Heart left ventricle (tissue), 16 donors: ENCODE results near the gene TXLNG. TPM values are rescaled to one million over a fixed set of nuclear protein-coding genes. Genes with fewer than 3 reads are reported as not detected.

Experiments
- ATAC-seq, 4 donors: fragments of 200-7000 bp; cut with Tn5 transposase; one replicate each; pipeline ENCODE4 v1.9.1; 2020 to 2022; ENCODE audit warnings: moderate library complexity in 4 of 4, mild to moderate bottlenecking in 3 of 4, moderate number of reproducible peaks in 1 of 4
- DNase-seq, 5 donors: peaks; one replicate each; pipeline ENCODE4 v3.0.0-alpha.2; 2020
- H3K27ac ChIP-seq, 12 donors: fragments of 200-600 bp; sonication (generic) in 4 of 12; one replicate each; pipeline versions ENCODE4 v1.5.0 to v1.8.0; 2016 to 2022; ENCODE audit warnings: mild to moderate bottlenecking in 2 of 12
- H3K27me3 ChIP-seq, 9 donors: fragments of 200-600 bp; sonication (generic) in 2 of 9; one replicate each; pipeline versions ENCODE4 v1.5.1 to v1.8.0; 2016 to 2022; ENCODE audit warnings: mild to moderate bottlenecking in 3 of 9
- H3K36me3 ChIP-seq, 9 donors: fragments of 200-600 bp; sonication (generic) in 2 of 9; one replicate each; pipeline versions ENCODE4 v1.5.0 to v1.8.0; 2018 to 2022; ENCODE audit warnings: mild to moderate bottlenecking in 2 of 9
- H3K4me1 ChIP-seq, 12 donors: fragments of 200-600 bp; sonication (generic) in 4 of 12; one replicate each; pipeline versions ENCODE4 v1.5.0 to v1.8.0; 2016 to 2022; ENCODE audit warnings: mild to moderate bottlenecking in 3 of 12
- H3K4me3 ChIP-seq, 12 donors: fragments of 200-600 bp; sonication (generic) in 4 of 12; one replicate each; pipeline versions ENCODE4 v1.5.0 to v1.8.0; 2017 to 2022; ENCODE audit warnings: mild to moderate bottlenecking in 9 of 12, moderate library complexity in 4 of 12
- H3K9me3 ChIP-seq, 12 donors: fragments of 200-600 bp; sonication (generic) in 4 of 12; one replicate each; pipeline versions ENCODE4 v1.5.0 to v1.8.0; 2016 to 2022; ENCODE audit warnings: mild to moderate bottlenecking in 1 of 12
- CTCF ChIP-seq, 12 donors: fragments of 200-600 bp; sonication (generic) in 4 of 12; IDR thresholded peaks; one replicate each; pipeline versions ENCODE4 v1.5.0 to v1.8.0; 2018 to 2022; ENCODE audit warnings: antibody characterized with exemption in 12 of 12, mild to moderate bottlenecking in 5 of 12
- POLR2A ChIP-seq, 2 donors: fragments of 450-650 bp; IDR thresholded peaks; one replicate each; pipeline ENCODE4 v1.6.1; 2017; ENCODE audit warnings: antibody characterized with exemption in 2 of 2, mild to moderate bottlenecking in 2 of 2, moderate library complexity in 2 of 2
- WGBS, 4 donors: extraction: QIAGEN DNeasy Blood & Tissue Kit in 2 of 4; methylation state at CpG; one replicate each; pipeline versions ENCODE4 v1.1.5 to v1.1.7; 2013 to 2018; 5-methylcytosine and 5-hydroxymethylcytosine counted together
- intact Hi-C, 10 donors: fragments of 100-400 bp; cut with DNase I; formaldehyde crosslinking; loops; one replicate each; pipeline versions ENCODE4 v1.11.1 to v1.14.2; 2022
- polyA plus RNA-seq, 2 donors: library from polyadenylated mRNA; stranded (reverse); fragments of 200-250 nt; gene quantifications; one replicate each; pipeline ENCODE4 v1.2.3, GENCODE V29; 2013
- total RNA-seq, 9 donors: library from RNA; depleted of rRNA in 2 of 9; stranded (reverse); fragments of >200 nt in 2 of 9; fragmentation: NEBNext Ultra II Directional in 3 of 9; extraction: Animal tissue kit (Norgen Biotek cat#: 25700) in 3 of 9; gene quantifications; one replicate each; pipeline versions ENCODE4 v1.1.0 to v1.2.4, GENCODE V29; 2016 to 2023
- donor health status: ischemic (EF 13 %, LVEDD 7.1; RV severe dilation, severe dysfunction).
- donor health status: healthy with polysubstance abuse.
- donor health status: DM: no; HTN: yes; CAD: no.
- donor health status: DM: no; HTN: no; CAD: no.
- donor health status: ischemic (EF 25% LVEDD 6.9; RV normal size, moderate dysfunction).
- donor health status: ischemic (EF 25% LVEDD 5.7; RV mildly dilated, moderate dysfunction).
- donor health status: healthy.
- donor health status: DM: yes; HTN: yes; CAD: no.
- donor health status: ischemic (EF 35%, LVEDD 5.7; RV mildly dilated, moderate dysfunction).
- donor health status: nonischemic (EF 11% LVEDD 7.7; RV severe dilation, severe dysfunction).
- donor health status: DM: yes; HTN: yes; CAD: no.
- donor health status: PGD.
- donor health status: ischemic (EF 29% LVEDD 5.4; RV normal size, mild dysfunction).
- donor health status: nonischemic (EF 23%, LVEDD 6.1; RV moderate dilation, normal function).

TXLNG gene
- total and polyA plus RNA-seq, 11 donors, result 3.0 to 8.1 (median 6.2) TPM

- no peak for TF ChIP-seq CTCF (IDR thresholded peaks at IDR 0.05)
- TF ChIP-seq POLR2A (IDR thresholded peaks at IDR 0.05), result no peak
- Histone ChIP-seq H3K36me3 (no peaks in the 10 kb centered on the region), H3K4me1 (peaks cover 0 to 6% (median 0%) of the 10 kb centered on the region in 12 donors), H3K27me3 (peaks cover 0 to 72% (median 0%) of the 10 kb centered on the region in 9 donors), H3K4me3 (peak overlapping the region in 3 of 12 donors; percentile 35 to 60 (median 49)), H3K9me3 (no peaks in the 10 kb centered on the region), H3K27ac (peak overlapping the region in 2 of 12 donors; percentile 54 to 57)
- intact Hi-C loops, result loop anchor here (1.0 to 10.0 kb wide), 7 partner anchors 46 to 164 kb away; no protein-coding TSS in a partner anchor
- DNase-seq, result no peak
- 53 to 64% (median 57%) methylated on average over 3 of the region's 3 CpGs for WGBS, 4 donors
- ATAC-seq, result no peak
Measured at GRCh38 chrX:16883487-16883804, 97.2 kb downstream of the TXLNG start.

GRCh38 chrX:16885628-16886027 lies 99.4 kb downstream of the TXLNG start:
- H3K4me1 ChIP-seq, result peaks cover 0 to 6% (median 0%) of the 10 kb centered on the region in 12 donors
- no peak for TF ChIP-seq CTCF (IDR thresholded peaks at IDR 0.05)
- TF ChIP-seq POLR2A (IDR thresholded peaks at IDR 0.05), result no peak
- ATAC-seq (no peak), DNase-seq (no peak)
- H3K36me3 ChIP-seq, result no peaks in the 10 kb centered on the region
- peaks cover 0 to 64% (median 0%) of the 10 kb centered on the region in 9 donors for H3K27me3 ChIP-seq
- H3K4me3 ChIP-seq, result no peak overlapping the region
- H3K27ac ChIP-seq, result no peak overlapping the region
- no peaks in the 10 kb centered on the region for H3K9me3 ChIP-seq
- intact Hi-C loops, result loop anchor here in 4 of 10 donors (5.0 to 10.0 kb wide), 3 partner anchors 51 to 159 kb away; no protein-coding TSS in a partner anchor
- 77 to 96% (median 92%) methylated on average over 1 of the region's 1 CpG for WGBS, 4 donors

GRCh38 chrX:16892504-16893362 lies 106.5 kb downstream of the TXLNG start:
- TF ChIP-seq CTCF (IDR thresholded peaks at IDR 0.05) (peak; percentile 62 to 89 (median 74)), POLR2A (IDR thresholded peaks at IDR 0.05) (no peak)
- WGBS, 4 donors, result 9 to 14% (median 10%) methylated on average over 9 of the region's 9 CpGs
- no peak overlapping the region for H3K27ac ChIP-seq
- no peaks in the 10 kb centered on the region for H3K9me3 ChIP-seq
- H3K36me3 ChIP-seq, result no peaks in the 10 kb centered on the region
- H3K4me3 ChIP-seq, result no peak overlapping the region
- peak in 3 of 4 donors; percentile 76 to 84 (median 77) for ATAC-seq
- DNase-seq, result peak in 4 of 5 donors; percentile 60 to 66 (median 61)
- no peaks in the 10 kb centered on the region for H3K4me1 ChIP-seq
- H3K27me3 ChIP-seq, result peaks cover 0 to 50% (median 0%) of the 10 kb centered on the region in 9 donors
- intact Hi-C loops, result loop anchor here in 3 of 10 donors (2.0 to 10.0 kb wide), 3 partner anchors 52 to 66 kb away; partner anchors contain the start of gene REPS2 (in 1 of the 3)

Other genes with a start within 250 kb of the TXLNG start
- not detected for gene S100G, start 136.3 kb upstream of the TXLNG start, total RNA-seq
- not detected for gene S100G, start 136.3 kb upstream of the TXLNG start, polyA plus RNA-seq
- gene CTPS2, start 73.8 kb upstream of the TXLNG start, total RNA-seq, result 1 to 10 TPM; 3.9 to 8.3 (median 5.3) TPM
- gene CTPS2, start 73.8 kb upstream of the TXLNG start, polyA plus RNA-seq, result 1 to 10 TPM; 3.1 to 4.2 TPM
- gene SYAP1, start 66.9 kb upstream of the TXLNG start, total RNA-seq, result 10 to 100 TPM; 15.0 to 23.4 (median 17.3) TPM
- 10 to 100 TPM; 10.1 to 14.5 TPM for gene SYAP1, start 66.9 kb upstream of the TXLNG start, polyA plus RNA-seq
- gene RBBP7, start 83.9 kb downstream of the TXLNG start, total RNA-seq, result 100 to 1,000 TPM in 6 of 9 donors, 10 to 100 TPM in 3; 88.7 to 124 (median 107) TPM
- gene RBBP7, start 83.9 kb downstream of the TXLNG start, polyA plus RNA-seq, result 100 to 1,000 TPM in 1 of 2 donors, 10 to 100 TPM in 1; 93.3 to 110 TPM
- gene REPS2, start 160.2 kb downstream of the TXLNG start, total RNA-seq, result 10 to 100 TPM in 1 of 9 donors, 1 to 10 TPM in 8; 3.3 to 11.9 (median 6.9) TPM
- 1 to 10 TPM in 1 of 2 donors, under 1 TPM in 1; 0.89 to 2.2 TPM for gene REPS2, start 160.2 kb downstream of the TXLNG start, polyA plus RNA-seq